SK-N-SH (cell line): ENCODE data around the gene CFAP97D1.

Experiments used
- EP300 ChIP-seq, 2 experiments: IDR thresholded peaks; 2 replicates each; pipeline versions ENCODE4 v1.4.0 to v1.6.1; 2012; ENCODE audit warnings: borderline replicate concordance in 1 of 2, low read depth in 1 of 2, low read length in 1 of 2
- EZH2phosphoT487 ChIP-seq: fragments of 200-600 bp; sonication (generic); IDR thresholded peaks from 2 replicates; pipeline ENCODE4 v1.6.1; 2017; ENCODE audit warnings: low read depth, mixed run types, mild to moderate bottlenecking, antibody characterized with exemption, moderate library complexity, borderline replicate concordance
- MXI1 ChIP-seq: IDR thresholded peaks from 2 replicates; pipeline ENCODE4 v1.6.1; 2012; ENCODE audit warnings: mild to moderate bottlenecking, low read depth, low read length, improper control_type of control experiment
- POLR2AphosphoS5 ChIP-seq: IDR thresholded peaks from 2 replicates; pipeline ENCODE4 v1.6.1; 2012; ENCODE audit warnings: low read depth, low read length
- RCOR1 ChIP-seq: fragments of 150-350 bp; IDR thresholded peaks from 2 replicates; pipeline ENCODE4 v1.6.1; 2017; ENCODE audit warnings: antibody characterized with exemption, low read length
- TEAD4 ChIP-seq: IDR thresholded peaks from 2 replicates; pipeline ENCODE4 v1.4.0; 2012; ENCODE audit warnings: mild to moderate bottlenecking, borderline replicate concordance; ENCODE audit not compliant: insufficient read depth
- YY1 ChIP-seq: IDR thresholded peaks from 2 replicates; pipeline ENCODE4 v1.4.0; 2012; ENCODE audit warnings: low read depth, mild to moderate bottlenecking
- TF ChIP-seq, protein P1 (sequence below): fragments of 200-600 bp; sonication (generic); IDR thresholded peaks from 2 replicates; pipeline ENCODE4 v1.6.1; 2017; ENCODE audit warnings: antibody characterized with exemption, mild to moderate bottlenecking, moderate library complexity
- TF ChIP-seq, protein P2 (sequence below): IDR thresholded peaks from 2 replicates; pipeline ENCODE4 v1.6.1; 2012; ENCODE audit warnings: mild to moderate bottlenecking, low read depth, low read length, moderate library complexity
- TF ChIP-seq, protein P3 (sequence below): fragments of 150-350 bp; IDR thresholded peaks from 2 replicates; pipeline ENCODE4 v1.6.1; 2016; ENCODE audit warnings: mild to moderate bottlenecking, low read depth, low read length

DNA sequence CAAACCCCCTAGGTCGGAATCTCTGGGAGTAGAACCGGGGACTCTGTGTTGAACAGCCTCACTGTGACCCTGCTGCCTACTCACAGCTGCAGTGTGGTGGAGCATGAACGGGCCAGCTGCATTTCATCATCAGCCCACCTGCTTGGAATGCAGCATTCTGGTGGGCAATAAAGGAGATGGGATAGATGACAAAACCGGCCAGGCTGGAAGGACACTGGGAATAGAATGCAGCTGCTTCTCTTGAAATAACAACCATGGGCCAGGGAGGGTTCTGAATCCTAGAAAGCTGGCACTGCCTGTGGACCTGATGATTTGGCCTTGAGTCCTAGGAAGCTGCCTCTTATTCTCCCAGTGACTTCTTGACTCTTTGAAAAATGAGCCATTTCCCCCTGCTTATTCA, 23.5 kb downstream of the CFAP97D1 start:
- TF ChIP-seq, protein P1, sequence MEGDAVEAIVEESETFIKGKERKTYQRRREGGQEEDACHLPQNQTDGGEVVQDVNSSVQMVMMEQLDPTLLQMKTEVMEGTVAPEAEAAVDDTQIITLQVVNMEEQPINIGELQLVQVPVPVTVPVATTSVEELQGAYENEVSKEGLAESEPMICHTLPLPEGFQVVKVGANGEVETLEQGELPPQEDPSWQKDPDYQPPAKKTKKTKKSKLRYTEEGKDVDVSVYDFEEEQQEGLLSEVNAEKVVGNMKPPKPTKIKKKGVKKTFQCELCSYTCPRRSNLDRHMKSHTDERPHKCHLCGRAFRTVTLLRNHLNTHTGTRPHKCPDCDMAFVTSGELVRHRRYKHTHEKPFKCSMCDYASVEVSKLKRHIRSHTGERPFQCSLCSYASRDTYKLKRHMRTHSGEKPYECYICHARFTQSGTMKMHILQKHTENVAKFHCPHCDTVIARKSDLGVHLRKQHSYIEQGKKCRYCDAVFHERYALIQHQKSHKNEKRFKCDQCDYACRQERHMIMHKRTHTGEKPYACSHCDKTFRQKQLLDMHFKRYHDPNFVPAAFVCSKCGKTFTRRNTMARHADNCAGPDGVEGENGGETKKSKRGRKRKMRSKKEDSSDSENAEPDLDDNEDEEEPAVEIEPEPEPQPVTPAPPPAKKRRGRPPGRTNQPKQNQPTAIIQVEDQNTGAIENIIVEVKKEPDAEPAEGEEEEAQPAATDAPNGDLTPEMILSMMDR = no peak
- TF ChIP-seq EP300 (IDR thresholded peaks at IDR 0.05; ENCODE audit: borderline replicate concordance in 1 of 2, low read depth in 1 of 2, low read length in 1 of 2) (no peak), YY1 (no peak), RCOR1 (no peak), EZH2phosphoT487 (no peak), POLR2AphosphoS5 (no peak), MXI1 (no peak), TEAD4 (no peak)
- TF ChIP-seq, protein P2, sequence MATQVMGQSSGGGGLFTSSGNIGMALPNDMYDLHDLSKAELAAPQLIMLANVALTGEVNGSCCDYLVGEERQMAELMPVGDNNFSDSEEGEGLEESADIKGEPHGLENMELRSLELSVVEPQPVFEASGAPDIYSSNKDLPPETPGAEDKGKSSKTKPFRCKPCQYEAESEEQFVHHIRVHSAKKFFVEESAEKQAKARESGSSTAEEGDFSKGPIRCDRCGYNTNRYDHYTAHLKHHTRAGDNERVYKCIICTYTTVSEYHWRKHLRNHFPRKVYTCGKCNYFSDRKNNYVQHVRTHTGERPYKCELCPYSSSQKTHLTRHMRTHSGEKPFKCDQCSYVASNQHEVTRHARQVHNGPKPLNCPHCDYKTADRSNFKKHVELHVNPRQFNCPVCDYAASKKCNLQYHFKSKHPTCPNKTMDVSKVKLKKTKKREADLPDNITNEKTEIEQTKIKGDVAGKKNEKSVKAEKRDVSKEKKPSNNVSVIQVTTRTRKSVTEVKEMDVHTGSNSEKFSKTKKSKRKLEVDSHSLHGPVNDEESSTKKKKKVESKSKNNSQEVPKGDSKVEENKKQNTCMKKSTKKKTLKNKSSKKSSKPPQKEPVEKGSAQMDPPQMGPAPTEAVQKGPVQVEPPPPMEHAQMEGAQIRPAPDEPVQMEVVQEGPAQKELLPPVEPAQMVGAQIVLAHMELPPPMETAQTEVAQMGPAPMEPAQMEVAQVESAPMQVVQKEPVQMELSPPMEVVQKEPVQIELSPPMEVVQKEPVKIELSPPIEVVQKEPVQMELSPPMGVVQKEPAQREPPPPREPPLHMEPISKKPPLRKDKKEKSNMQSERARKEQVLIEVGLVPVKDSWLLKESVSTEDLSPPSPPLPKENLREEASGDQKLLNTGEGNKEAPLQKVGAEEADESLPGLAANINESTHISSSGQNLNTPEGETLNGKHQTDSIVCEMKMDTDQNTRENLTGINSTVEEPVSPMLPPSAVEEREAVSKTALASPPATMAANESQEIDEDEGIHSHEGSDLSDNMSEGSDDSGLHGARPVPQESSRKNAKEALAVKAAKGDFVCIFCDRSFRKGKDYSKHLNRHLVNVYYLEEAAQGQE = no peak
- TF ChIP-seq, protein P3, sequence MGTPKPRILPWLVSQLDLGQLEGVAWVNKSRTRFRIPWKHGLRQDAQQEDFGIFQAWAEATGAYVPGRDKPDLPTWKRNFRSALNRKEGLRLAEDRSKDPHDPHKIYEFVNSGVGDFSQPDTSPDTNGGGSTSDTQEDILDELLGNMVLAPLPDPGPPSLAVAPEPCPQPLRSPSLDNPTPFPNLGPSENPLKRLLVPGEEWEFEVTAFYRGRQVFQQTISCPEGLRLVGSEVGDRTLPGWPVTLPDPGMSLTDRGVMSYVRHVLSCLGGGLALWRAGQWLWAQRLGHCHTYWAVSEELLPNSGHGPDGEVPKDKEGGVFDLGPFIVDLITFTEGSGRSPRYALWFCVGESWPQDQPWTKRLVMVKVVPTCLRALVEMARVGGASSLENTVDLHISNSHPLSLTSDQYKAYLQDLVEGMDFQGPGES = no peak
